Suprapubic skin (tissue), 3 donors: Measurements from ENCODE around the gene TTBK2.

Experiments used
- CTCF ChIP-seq, 2 donors: fragments of 200-600 bp in 1 of 2; fragments of 450-650 bp in 1 of 2; sonication (generic) in 1 of 2; IDR thresholded peaks; one replicate each; pipeline ENCODE4 v1.5.1; 2016 to 2019; ENCODE audit warnings: antibody characterized with exemption in 2 of 2, mild to moderate bottlenecking in 1 of 2, moderate library complexity in 1 of 2
- POLR2A ChIP-seq, 2 donors: fragments of 450-650 bp; IDR thresholded peaks; one replicate each; pipeline ENCODE4 v1.6.1; 2017; ENCODE audit warnings: antibody characterized with exemption in 2 of 2, mild to moderate bottlenecking in 2 of 2, moderate library complexity in 2 of 2

GRCh38 chr15:42759093-42759492 lies 161.5 kb downstream of the TTBK2 start:
- TF ChIP-seq CTCF (IDR thresholded peaks at IDR 0.05), result no peak
- TF ChIP-seq POLR2A (IDR thresholded peaks at IDR 0.05), result no peak
